ENCODE results near the gene ABR.
A peak's percentile ranks its signal among the peaks of the same experiment; 100 is the strongest.

ABR gene

DNA sequence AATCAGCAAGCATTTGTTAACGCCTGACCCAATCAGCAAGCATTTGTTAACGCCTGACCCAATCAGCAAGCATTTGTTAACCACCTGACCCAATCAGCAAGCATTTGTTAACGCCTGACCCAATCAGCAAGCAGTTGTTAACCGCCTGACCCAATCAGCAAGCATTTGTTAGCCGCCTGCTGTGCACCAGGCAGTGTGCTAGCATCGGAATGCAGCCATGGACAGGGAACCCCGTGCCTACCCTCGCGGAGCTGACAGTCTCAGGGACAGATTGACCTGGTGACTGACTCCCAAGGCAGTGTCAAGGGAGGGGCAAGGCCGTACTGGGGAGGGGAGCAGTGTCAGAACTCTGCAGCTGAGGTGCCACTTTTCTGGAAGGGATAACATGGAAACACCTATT is 66.9 kb downstream of the ABR start:
- DNase-seq: no peak

GRCh38 chr17:1111599-1112443 is 68.0 kb downstream of the ABR start:
- DNase-seq: peak; percentile 22

DNA sequence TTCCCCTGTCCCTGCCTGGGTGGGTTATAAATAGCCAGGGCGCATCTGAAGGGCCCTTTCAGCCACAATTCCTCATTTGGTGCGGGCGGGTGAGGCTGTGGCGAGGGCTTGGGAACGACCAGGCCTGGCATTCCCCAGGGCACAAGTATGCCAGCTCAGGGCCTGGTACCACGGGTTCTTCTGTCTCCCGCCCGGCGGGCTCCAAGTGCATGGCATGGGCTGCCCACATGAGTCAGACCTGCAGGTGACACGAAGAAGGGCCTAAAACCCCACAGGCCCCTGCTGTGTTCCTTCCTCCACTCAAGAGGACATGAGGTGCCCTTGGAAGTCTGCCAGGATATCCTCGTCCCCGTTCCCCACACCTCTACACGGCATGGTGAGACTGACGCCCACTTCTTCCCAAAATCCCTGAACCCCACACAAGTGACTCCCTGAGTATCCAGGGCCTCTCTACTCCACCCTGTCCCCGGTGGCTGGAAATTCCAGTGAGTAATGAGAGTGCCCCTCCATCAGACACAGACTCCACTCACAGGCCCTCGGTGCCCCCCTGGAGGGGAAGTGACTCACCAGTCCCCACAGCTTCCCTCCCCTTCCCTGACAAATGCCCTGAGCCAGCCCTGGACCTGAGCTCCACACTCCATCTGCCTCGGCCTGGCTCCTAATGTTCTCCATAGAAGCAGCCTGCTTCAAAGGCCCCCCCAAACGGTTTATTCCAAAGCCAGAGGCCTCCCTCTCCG is 68.8 kb downstream of the ABR start:
- peak; percentile 42 for DNase-seq

DNA sequence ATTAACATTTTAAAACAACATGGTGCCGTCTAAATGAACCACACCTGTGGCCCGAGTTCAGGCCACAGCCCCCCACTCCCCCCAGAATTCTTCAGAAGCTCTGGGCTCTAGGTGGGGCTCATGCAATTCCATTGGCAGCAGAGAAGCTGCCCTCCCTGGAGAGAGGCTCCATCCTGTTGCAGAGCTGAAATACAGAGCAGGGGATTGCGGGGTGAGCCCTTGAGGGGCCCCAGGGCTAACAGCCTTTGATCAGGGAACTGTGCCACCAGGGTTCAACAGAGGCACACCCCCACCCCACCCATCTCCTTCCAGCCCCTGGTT is 69.3 kb downstream of the ABR start:
- no peak for DNase-seq

DNA sequence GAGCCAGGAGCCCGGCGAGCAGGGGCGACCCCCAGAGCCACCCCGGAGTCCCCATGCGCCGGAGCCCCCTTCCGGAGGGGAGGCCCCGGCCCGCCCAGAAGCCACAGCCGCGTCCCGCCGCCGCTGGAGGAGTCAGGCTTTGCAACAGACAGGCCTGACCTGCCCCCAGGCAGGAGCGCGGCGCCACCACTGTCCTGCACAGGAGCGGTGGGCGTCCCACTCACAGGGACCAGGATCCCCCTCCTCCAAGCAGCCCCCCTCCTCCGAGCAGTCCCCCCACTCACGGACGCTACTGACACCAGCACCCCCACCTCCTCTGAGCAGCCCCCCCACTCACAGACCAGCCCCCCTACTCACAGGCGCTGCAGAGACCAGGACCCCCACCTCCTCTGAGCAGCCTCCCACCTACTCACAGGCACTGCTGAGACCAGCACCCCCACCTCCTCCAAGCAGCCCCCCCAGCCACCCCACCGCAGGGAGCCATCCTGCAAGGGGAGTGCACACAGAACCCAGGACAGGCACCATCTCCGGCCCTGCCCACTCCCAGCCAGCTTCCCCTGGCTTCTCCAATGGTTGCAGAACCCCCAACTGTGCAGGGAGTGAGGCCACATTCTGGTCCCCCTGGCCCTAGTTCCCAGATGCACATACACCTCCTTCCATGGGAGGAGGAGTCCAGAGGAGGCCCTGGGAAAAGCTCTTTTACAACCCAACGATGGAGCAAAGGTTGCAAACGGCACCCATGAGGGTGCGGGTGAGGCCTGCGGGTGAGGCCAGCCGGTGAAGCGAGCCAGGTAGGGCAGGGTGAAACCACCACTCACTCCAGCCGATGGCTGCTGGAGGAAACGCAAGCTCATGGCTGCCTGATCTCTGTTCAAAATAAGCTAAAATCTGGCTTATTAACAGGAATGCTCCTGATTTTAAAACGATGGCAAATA is 69.9 kb downstream of the ABR start:
- peak; percentile 58 for DNase-seq

DNA sequence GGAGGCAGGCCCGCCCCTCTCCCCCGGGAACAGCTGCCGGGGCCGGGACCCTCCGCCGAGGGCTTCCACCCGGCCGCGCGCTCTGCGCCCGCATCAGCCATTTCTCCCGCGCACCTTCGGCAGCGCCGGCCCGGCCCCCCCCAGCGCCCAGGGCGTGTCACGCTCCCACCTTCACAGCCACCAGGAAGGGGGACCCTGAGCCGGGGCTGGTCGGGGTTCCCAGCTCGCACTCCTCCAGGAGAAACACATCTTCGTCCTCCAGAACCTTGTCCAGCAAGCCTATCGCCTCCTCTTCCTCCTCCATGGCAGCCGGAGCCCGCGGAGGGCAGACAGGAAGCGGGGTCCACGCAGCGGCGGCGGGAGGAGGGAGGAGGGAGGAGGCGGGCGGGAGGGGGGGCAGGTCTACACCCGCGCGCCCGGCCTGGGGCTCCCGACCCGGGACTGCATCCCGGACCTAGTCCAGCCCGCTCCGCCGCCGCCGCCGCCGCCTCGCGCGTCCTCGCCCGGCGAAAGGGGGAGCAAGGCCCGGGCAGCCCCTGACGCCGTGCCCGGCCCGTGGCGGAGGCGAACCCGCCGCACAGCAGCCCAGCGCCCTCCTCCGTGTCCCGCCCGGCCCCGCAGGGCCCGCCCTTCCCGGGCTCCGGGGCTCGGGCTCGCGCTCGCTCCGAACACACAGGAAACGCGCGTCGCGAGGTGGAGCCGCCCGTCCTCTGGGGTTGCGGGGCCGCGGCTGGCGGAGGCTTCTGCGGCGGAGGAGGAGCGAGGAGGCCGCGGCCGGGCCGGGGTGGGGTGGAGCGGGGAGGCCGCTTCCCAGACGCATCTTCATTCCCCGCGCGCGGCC is 70.8 kb downstream of the ABR start:
- peak; percentile 61 for DNase-seq

DNA sequence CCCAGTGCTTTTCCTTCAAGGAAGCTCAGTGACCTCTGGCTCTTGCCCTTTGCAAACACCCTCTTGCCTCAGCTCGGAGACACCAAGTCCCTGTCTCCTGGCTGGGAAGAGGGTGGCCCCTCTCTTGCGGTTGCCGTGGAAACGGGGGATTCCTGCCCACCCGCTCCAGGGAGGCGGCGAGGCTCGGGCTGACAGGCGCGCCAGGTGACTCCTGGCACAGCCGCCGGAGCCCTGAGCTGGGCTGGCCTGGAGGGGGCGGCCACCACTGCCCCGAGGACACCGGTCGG is 71.4 kb downstream of the ABR start:
- DNase-seq: no peak

DNA sequence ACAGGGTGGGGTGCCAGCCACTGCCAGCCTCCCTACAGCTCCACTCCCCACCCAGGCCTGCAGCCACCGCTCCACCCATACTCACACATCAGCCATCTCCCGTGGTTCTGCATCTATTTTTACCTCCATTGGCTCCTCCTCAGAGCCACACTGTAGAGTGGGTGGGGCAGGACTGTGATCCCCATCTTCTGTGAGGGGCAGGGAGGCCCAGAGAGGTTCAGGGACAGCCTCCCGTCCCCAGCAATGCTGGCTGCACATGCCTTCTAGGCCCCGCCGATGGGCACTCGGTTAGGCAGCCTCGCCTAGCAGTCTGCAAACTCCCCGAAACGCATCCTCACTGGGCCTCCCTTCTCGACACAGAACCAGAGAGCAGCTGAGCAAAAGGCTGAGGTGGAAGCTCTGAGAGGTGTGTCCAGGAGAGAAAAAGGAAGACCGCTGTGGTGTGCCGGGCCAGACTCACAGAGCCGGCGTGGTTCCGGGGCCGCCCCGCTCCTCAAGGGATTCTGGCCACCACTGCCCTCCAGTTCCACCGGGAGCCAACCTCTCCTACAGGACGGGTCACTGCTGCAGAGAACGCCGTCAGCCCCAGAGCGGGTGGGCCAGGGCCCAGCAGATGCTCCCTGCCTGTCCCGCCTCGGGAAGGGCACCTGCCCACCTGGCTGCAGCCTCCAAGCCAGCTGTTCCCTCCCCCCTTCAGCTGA is 71.9 kb downstream of the ABR start:
- peak; percentile 41 for DNase-seq

DNA sequence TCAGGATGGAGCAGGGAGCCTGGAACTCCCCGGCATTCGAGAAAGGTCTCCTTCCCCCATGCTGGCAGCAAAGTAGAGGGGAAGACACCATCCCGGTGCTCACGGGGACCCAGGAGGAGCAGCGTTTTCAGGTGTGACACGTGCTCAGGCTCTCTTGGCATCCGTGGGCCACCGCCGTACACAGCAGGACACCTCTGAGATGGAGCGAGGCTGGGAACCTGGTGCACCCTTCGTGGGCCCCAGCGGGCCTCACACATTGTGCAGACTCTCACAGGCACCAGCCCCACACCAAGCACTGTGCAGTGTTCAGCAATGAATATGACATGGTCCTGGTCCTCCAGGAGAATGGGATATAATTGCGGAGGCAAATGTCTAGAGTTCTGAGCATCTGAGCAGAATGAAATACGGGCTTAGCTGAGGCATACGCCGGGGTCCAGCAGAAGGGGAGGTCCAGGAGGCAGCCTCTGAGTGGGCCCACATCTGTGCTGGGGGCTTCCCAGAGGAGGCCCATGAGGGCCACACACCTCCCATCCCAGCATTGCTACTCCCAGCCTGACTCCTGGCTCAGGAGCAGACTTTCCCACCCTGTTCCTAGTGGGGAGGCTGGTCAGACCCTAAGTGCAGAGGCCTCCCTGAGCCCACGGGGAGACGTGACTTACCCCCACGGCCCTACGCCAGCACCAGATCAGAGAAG is 72.6 kb downstream of the ABR start:
- no peak for DNase-seq

DNA sequence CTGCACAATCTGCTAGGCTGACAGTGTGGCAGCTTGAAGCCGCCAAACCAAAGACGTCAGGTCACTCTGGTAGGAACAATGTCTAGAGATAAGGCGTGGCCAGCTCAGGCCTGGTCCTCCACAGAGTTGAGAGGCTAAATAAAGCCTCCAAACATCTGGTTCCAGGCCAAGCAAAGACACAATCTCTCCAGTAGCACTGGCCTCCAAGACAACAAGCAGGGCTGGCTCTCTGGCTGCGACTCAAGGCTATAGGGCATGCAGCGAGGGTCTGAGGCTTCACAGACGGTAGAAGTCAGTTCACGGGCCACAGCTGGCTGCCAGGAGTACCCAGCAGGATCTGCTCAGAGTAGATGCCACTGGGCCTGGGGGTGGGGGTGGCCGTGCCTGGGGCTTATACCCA is 75.6 kb downstream of the ABR start:
- no peak for DNase-seq

DNA sequence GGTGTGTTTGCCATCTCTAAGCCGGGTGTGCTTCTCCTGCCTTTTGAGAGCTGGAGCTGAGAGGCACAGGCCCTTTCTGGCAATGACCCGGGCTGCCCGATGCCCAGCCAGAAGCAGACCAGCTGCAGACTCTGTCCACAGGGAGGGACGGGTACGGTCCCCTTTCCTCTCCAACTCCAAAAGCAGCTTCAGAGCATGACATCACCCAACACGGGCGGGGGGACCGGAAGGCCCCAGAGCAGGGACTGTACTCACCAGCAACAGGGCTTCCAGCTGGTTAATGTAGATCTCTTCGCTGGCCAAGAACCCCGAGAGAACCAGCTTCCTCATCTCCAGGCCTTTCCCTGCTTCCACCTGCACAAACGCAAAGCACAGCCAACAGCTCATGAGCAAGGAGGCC is 79.4 kb downstream of the ABR start:
- no peak for DNase-seq

DNA sequence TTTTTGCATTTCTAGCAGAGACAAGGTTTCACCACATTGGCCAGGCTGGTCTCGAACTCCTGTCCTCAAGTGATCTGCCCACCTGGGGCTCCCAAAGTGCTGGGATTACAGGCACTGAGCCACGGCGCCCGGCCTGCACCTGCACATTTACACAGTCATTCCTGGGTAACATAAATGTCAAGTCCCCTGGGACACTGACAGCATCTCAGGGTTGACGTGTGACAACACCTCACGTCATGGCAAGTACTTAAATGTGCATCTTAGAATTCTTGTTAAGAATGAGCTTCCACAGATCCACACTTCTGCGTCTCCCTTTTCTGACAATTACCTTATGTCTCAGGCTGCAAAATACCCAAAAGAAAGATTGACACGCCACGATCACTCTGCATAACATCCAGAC is 80.5 kb downstream of the ABR start:
- no peak for DNase-seq

DNA sequence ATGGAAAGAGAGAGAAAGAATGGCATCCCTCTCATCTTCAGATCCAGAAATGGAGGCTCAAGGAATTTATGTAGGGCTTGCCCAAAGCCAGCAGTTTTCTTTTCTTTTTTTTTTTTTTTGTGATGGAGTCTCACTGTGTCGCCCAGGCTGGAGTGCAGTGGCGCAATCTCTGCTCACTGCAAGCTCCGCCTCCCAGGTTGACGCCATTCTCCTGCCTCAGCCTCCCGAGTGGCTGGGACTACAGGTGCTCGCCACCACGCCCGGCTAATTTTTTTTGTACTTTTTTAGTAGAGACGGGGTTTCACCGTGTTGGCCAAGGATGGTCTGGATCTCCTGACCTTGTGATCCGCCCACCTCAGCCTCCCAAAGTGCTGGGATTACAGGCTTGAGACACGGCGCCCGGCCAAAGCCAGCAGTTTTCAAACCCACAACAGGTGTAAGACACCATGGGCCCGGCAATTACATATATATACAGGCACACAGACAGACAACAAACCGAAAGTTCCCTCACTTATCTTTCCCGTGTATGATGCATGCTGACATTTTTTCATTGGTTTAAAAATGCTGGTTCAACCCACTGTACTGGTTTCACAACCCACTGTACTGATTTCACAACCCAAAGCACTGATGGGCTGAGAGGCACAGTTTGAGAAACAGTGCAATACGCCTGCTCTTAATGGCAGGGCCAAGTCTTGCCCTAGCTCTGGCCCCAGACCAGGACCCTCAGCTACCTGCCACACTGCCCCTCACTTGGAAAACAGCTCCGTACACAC is 81.6 kb downstream of the ABR start:
- DNase-seq: peak; percentile 76

GRCh38 chr17:1096215-1096614 is 83.6 kb downstream of the ABR start:
- DNase-seq: no peak

- DNase-seq: no peak
Observed at GRCh38 chr17:1095853-1096173, 84.0 kb downstream of the ABR start.

GRCh38 chr17:1095090-1095852 is 84.5 kb downstream of the ABR start:
- peak; percentile 56 for DNase-seq

GRCh38 chr17:1094591-1094990 is 85.2 kb downstream of the ABR start:
- no peak for DNase-seq

DNA sequence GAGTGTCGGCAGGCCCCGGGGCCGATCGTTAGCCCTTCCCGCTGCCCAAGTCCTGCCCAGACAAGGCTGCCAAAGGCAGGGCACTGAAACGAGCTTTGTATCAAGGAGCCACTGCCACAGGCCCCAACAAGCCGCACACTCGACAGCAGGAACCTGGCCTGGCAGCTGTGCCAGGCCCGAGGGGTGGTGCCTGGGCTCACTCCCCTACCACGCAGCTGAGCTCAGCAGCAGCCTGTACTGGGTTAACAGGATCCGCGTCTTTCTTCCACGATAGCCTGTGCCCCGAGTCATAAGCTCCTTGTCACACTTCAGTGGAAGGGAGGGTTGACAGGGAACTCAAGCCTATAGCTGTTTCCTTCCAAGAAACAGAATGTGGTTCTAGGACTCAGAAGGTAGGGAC is 87.9 kb downstream of the ABR start:
- DNase-seq: no peak

DNA sequence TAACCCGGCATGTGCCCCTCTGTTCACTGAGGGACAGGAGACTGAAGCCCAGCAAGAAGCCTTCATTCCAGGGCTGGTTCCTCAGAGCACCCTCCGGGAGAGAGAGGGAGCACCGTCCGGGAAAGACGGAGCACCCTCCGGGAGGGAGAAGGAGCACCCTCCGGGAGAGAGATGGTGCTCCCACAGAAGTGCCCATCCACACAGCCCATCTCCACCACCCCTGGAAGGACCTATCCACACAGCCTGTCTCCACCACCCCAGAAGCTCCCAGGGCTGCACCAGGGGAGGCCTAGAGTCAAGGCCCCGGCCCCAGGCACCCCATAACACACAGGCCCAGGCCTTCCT is 88.6 kb downstream of the ABR start:
- DNase-seq: no peak

Measured in hematopoietic multipotent progenitor cell treated with erythropoietin and hydrocortisone succinate and interleukin-3 and kit ligand, for 6 days (in vitro differentiated cells).